Neural progenitor cell (in vitro differentiated cells): Measurements from ENCODE around the gene ATP1B4.

ENCODE experiments used
- EZH2 ChIP-seq: fragments of 200-600 bp; sonication (generic); IDR thresholded peaks from 2 replicates; pipeline ENCODE4 v1.6.1; 2017; ENCODE audit warnings: antibody characterized with exemption, mild to moderate bottlenecking, moderate library complexity
- EZH2phosphoT487 ChIP-seq: fragments of 200-600 bp; sonication (generic); IDR thresholded peaks from 2 replicates; pipeline ENCODE4 v1.6.1; 2017; ENCODE audit warnings: antibody characterized with exemption
- TF ChIP-seq, protein P1 (sequence below): fragments of 200-600 bp; sonication (generic); IDR thresholded peaks from 2 replicates; pipeline ENCODE4 v1.5.1; 2017; ENCODE audit warnings: antibody characterized with exemption, mild to moderate bottlenecking

DNA sequence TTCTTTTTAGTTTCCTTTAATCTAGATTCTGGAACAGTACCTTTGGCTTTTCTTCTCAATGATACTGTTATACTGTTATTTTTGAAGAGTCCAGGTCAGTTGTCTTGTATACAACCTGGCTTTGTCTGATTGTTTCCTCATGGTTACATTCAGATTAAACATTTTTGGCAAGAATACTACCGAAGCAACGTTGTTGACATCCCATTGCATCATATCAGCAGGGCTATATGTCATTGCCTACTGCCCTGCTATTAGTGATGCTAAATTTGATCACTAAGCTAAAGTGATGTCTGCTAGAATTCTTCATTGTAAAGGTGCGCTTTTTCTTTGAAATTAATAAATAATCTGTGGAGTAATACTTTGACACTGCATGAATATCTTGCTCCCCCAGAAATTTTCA lies 5.8 kb upstream of the ATP1B4 start:
- TF ChIP-seq, protein P1, sequence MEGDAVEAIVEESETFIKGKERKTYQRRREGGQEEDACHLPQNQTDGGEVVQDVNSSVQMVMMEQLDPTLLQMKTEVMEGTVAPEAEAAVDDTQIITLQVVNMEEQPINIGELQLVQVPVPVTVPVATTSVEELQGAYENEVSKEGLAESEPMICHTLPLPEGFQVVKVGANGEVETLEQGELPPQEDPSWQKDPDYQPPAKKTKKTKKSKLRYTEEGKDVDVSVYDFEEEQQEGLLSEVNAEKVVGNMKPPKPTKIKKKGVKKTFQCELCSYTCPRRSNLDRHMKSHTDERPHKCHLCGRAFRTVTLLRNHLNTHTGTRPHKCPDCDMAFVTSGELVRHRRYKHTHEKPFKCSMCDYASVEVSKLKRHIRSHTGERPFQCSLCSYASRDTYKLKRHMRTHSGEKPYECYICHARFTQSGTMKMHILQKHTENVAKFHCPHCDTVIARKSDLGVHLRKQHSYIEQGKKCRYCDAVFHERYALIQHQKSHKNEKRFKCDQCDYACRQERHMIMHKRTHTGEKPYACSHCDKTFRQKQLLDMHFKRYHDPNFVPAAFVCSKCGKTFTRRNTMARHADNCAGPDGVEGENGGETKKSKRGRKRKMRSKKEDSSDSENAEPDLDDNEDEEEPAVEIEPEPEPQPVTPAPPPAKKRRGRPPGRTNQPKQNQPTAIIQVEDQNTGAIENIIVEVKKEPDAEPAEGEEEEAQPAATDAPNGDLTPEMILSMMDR = no peak
- TF ChIP-seq EZH2 (no peak), EZH2phosphoT487 (no peak)
